HEK293 (cell line): ENCODE measurements around the gene OR1J4.

Experiments used
- CTCF ChIP-seq: fragments of 450-650 bp; formaldehyde crosslinking; IDR thresholded peaks from 2 replicates; pipeline ENCODE4 v1.5.1; 2016; ENCODE audit warnings: missing biosample characterization, missing genetic modification characterization
- ZBTB20 ChIP-seq: fragments of 450-650 bp; formaldehyde crosslinking; IDR thresholded peaks from 2 replicates; pipeline ENCODE4 v1.5.1; 2016; ENCODE audit warnings: missing biosample characterization, missing genetic modification characterization
- ZNF394 ChIP-seq: fragments of 450-650 bp; formaldehyde crosslinking; IDR thresholded peaks from 2 replicates; pipeline ENCODE4 v1.5.1; 2016; ENCODE audit warnings: missing biosample characterization, missing genetic modification characterization, mild to moderate bottlenecking, moderate library complexity, borderline replicate concordance

GRCh38 chr9:122546196-122546595, 27.3 kb downstream of the OR1J4 start:
- TF ChIP-seq ZBTB20 (tag by site-specific recombination) (no peak), CTCF (tag by site-specific recombination) (no peak), ZNF394 (tag by site-specific recombination) (no peak)
